Measurements from ENCODE around the gene ATP10B. TPM values are rescaled to one million over a fixed set of nuclear protein-coding genes. Genes with fewer than 3 reads are reported as not detected.

ATP10B gene
- total RNA-seq, 4 donors from 2014 or later = 0.07 to 0.29 TPM; not detected in 2

- Histone ChIP-seq H3K27ac (no peak overlapping the region), H3K9me3 (no peaks in the 10 kb centered on the region), H3K27me3 (no peaks in the 10 kb centered on the region), H3K4me3 (no peak overlapping the region), H3K36me3 (no peaks in the 10 kb centered on the region), H3K4me1 (no peaks in the 10 kb centered on the region)
- intact Hi-C loops (cut with DNase I; ENCODE audit: low total_unique reads) = no loop called here
- no peak for DNase-seq
- TF ChIP-seq, protein P1, sequence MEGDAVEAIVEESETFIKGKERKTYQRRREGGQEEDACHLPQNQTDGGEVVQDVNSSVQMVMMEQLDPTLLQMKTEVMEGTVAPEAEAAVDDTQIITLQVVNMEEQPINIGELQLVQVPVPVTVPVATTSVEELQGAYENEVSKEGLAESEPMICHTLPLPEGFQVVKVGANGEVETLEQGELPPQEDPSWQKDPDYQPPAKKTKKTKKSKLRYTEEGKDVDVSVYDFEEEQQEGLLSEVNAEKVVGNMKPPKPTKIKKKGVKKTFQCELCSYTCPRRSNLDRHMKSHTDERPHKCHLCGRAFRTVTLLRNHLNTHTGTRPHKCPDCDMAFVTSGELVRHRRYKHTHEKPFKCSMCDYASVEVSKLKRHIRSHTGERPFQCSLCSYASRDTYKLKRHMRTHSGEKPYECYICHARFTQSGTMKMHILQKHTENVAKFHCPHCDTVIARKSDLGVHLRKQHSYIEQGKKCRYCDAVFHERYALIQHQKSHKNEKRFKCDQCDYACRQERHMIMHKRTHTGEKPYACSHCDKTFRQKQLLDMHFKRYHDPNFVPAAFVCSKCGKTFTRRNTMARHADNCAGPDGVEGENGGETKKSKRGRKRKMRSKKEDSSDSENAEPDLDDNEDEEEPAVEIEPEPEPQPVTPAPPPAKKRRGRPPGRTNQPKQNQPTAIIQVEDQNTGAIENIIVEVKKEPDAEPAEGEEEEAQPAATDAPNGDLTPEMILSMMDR (IDR thresholded peaks at IDR 0.05) = no peak
- TF ChIP-seq POLR2A (IDR thresholded peaks at IDR 0.05) = no peak
Measured at GRCh38 chr5:160685695-160686094, 166.3 kb downstream of the ATP10B start.

DNA sequence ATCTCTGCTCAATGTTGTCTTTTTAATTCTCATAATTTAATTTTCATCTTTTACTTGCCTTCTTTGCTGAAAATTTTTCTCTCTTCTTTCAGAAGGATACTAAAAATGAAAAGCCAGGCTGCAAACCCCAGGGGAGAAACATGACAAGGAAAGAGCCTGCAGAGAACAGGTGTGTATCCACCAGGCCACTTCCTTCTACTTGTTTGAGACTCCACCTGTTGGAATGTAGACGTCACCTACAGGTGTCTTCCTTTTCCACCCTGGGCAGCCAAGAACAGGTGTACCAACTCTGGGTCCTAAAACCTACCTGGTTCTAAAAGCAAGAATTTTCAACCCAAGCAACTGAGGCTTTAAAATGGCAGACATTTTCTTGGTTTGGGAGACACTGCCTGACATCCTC is 166.8 kb downstream of the ATP10B start:
- H3K4me1 ChIP-seq = no peaks in the 10 kb centered on the region
- H3K4me3 ChIP-seq = no peak overlapping the region
- TF ChIP-seq, protein P1 (IDR thresholded peaks at IDR 0.05) = no peak
- TF ChIP-seq POLR2A (IDR thresholded peaks at IDR 0.05) = no peak
- H3K9me3 ChIP-seq = no peaks in the 10 kb centered on the region
- no peak overlapping the region for H3K27ac ChIP-seq
- intact Hi-C loops (cut with DNase I; ENCODE audit: low total_unique reads) = no loop called here
- DNase-seq = no peak
- no peaks in the 10 kb centered on the region for H3K27me3 ChIP-seq
- H3K36me3 ChIP-seq = no peaks in the 10 kb centered on the region

GRCh38 chr5:160679567-160680309 is 172.3 kb downstream of the ATP10B start:
- no peak overlapping the region for H3K4me3 ChIP-seq
- no peaks in the 10 kb centered on the region for H3K4me1 ChIP-seq
- intact Hi-C loops (cut with DNase I; ENCODE audit: low total_unique reads) = no loop called here

GRCh38 chr5:160675988-160676387 is 176.0 kb downstream of the ATP10B start:
- TF ChIP-seq, protein P1 (IDR thresholded peaks at IDR 0.05) = no peak
- TF ChIP-seq POLR2A (IDR thresholded peaks at IDR 0.05) = no peak
- no peaks in the 10 kb centered on the region for H3K4me1 ChIP-seq
- no peak overlapping the region for H3K4me3 ChIP-seq
- H3K27ac ChIP-seq = no peak overlapping the region
- no peaks in the 10 kb centered on the region for H3K9me3 ChIP-seq
- no peaks in the 10 kb centered on the region for H3K36me3 ChIP-seq
- no peaks in the 10 kb centered on the region for H3K27me3 ChIP-seq
- DNase-seq = no peak
- intact Hi-C loops (cut with DNase I; ENCODE audit: low total_unique reads) = no loop called here

More at GRCh38 chr5:160679567-160680309, 172.3 kb downstream of the ATP10B start:
- H3K9me3 ChIP-seq = no peaks in the 10 kb centered on the region
- H3K36me3 ChIP-seq = no peaks in the 10 kb centered on the region
- peak overlapping the region in 1 of 2 donors; percentile 15 for H3K27ac ChIP-seq
- no peak for DNase-seq
- no peaks in the 10 kb centered on the region for H3K27me3 ChIP-seq
- TF ChIP-seq, protein P1 (IDR thresholded peaks at IDR 0.05) = no peak
- no peak for TF ChIP-seq POLR2A (IDR thresholded peaks at IDR 0.05)

DNA sequence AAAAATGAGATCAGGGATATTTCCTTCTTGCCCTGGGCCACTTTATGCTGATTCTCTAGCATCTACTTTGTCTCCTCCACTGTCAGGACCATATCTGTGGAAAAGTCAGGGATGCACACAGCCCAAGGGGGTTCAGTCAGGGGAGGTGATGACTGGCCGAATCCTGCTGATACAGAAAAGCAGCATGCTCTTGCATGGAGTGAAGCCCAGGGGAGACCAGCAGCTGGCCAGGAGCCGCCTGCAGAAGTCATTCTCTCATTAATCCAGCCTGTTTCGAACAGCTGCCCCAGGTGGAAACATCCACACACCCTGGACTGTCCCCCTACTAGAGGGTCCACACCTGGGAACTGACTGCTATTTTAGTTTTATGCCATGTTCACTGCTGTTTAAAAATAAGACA is 177.1 kb downstream of the ATP10B start:
- TF ChIP-seq, protein P1 (IDR thresholded peaks at IDR 0.05) = no peak
- TF ChIP-seq POLR2A (IDR thresholded peaks at IDR 0.05) = no peak
- DNase-seq = no peak
- no peak overlapping the region for H3K27ac ChIP-seq
- no peaks in the 10 kb centered on the region for H3K36me3 ChIP-seq
- intact Hi-C loops (cut with DNase I; ENCODE audit: low total_unique reads) = no loop called here
- H3K4me3 ChIP-seq = no peak overlapping the region
- H3K4me1 ChIP-seq = no peaks in the 10 kb centered on the region
- no peaks in the 10 kb centered on the region for H3K27me3 ChIP-seq
- H3K9me3 ChIP-seq = no peaks in the 10 kb centered on the region
